ENCODE data around the gene RPS6KB2.

Gene RPS6KB2

GRCh38 chr11:67411785-67412152 lies 16.5 kb upstream of the RPS6KB2 start:
- no peaks in the 10 kb centered on the region for H3K36me3 ChIP-seq (ENCODE audit: control insufficient read depth, insufficient read depth, low read length)
- peaks cover 11% of the 10 kb centered on the region for H3K4me1 ChIP-seq (ENCODE audit: control insufficient read depth, insufficient read depth, low read length)
- no peak overlapping the region for H3K27ac ChIP-seq (ENCODE audit: insufficient read depth, low read depth, low read length, poor library complexity, severe bottlenecking)
- peaks cover 33% of the 10 kb centered on the region for H3K27me3 ChIP-seq (ENCODE audit: control insufficient read depth, insufficient read depth, low read length, poor library complexity, severe bottlenecking)
- 87 to 92% methylated on average over 7 of the region's 7 CpGs for WGBS, 2 experiments
- H3K4me3 ChIP-seq (ENCODE audit: insufficient read depth, low read depth, low read length), result no peak overlapping the region
- H3K9me3 ChIP-seq (ENCODE audit: control insufficient read depth, low read length), result no peaks in the 10 kb centered on the region

GRCh38 chr11:67412495-67413179 lies 15.7 kb upstream of the RPS6KB2 start:
- Histone ChIP-seq H3K36me3 (ENCODE audit: control insufficient read depth, insufficient read depth, low read length) (no peaks in the 10 kb centered on the region), H3K4me1 (ENCODE audit: control insufficient read depth, insufficient read depth, low read length) (peaks cover 11% of the 10 kb centered on the region), H3K27me3 (ENCODE audit: control insufficient read depth, insufficient read depth, low read length, poor library complexity, severe bottlenecking) (peaks cover 33% of the 10 kb centered on the region), H3K27ac (ENCODE audit: insufficient read depth, low read depth, low read length, poor library complexity, severe bottlenecking) (no peak overlapping the region), H3K4me3 (ENCODE audit: insufficient read depth, low read depth, low read length) (no peak overlapping the region), H3K9me3 (ENCODE audit: control insufficient read depth, low read length) (no peaks in the 10 kb centered on the region)
- 83% methylated on average over 9 of the region's 9 CpGs for WGBS, 2 experiments

- Histone ChIP-seq H3K9me3 (ENCODE audit: control insufficient read depth, low read length) (no peaks in the 10 kb centered on the region), H3K27ac (ENCODE audit: insufficient read depth, low read depth, low read length, poor library complexity, severe bottlenecking) (no peak overlapping the region), H3K27me3 (ENCODE audit: control insufficient read depth, insufficient read depth, low read length, poor library complexity, severe bottlenecking) (peaks cover 37% of the 10 kb centered on the region), H3K4me1 (ENCODE audit: control insufficient read depth, insufficient read depth, low read length) (peaks cover 11% of the 10 kb centered on the region), H3K36me3 (ENCODE audit: control insufficient read depth, insufficient read depth, low read length) (no peaks in the 10 kb centered on the region), H3K4me3 (ENCODE audit: insufficient read depth, low read depth, low read length) (no peak overlapping the region)
- 73 to 87% methylated on average over 1 of the region's 2 CpGs for whole genome bisulfite sequencing, 2 experiments
These were observed 14.9 kb upstream of the RPS6KB2 start for GRCh38 chr11:67413266-67413849.

GRCh38 chr11:67415501-67416304 lies 12.6 kb upstream of the RPS6KB2 start, which contains the start of gene CARNS1:
CARNS1 (plus strand) TSS chr11:67415678; CDS start chr11:67416200, 522 bp downstream.
- 5 to 6% methylated on average over 66 to 67 of the region's 67 CpGs for WGBS, 2 experiments
- H3K4me3 ChIP-seq (ENCODE audit: insufficient read depth, low read depth, low read length), result no peak within 1 kb of the TSS

GRCh38 chr11:67416416-67417335 lies 11.6 kb upstream of the RPS6KB2 start:
- no peaks in the 10 kb centered on the region for H3K36me3 ChIP-seq (ENCODE audit: control insufficient read depth, insufficient read depth, low read length)
- 74 to 81% methylated on average over 21 of the region's 21 CpGs for WGBS, 2 experiments
- peaks cover 56% of the 10 kb centered on the region for H3K27me3 ChIP-seq (ENCODE audit: control insufficient read depth, insufficient read depth, low read length, poor library complexity, severe bottlenecking)
- H3K27ac ChIP-seq (ENCODE audit: insufficient read depth, low read depth, low read length, poor library complexity, severe bottlenecking), result no peak overlapping the region
- H3K4me1 ChIP-seq (ENCODE audit: control insufficient read depth, insufficient read depth, low read length), result peaks cover 7% of the 10 kb centered on the region
- no peak overlapping the region for H3K4me3 ChIP-seq (ENCODE audit: insufficient read depth, low read depth, low read length)
- no peaks in the 10 kb centered on the region for H3K9me3 ChIP-seq (ENCODE audit: control insufficient read depth, low read length)

More at GRCh38 chr11:67415501-67416304, 12.6 kb upstream of the RPS6KB2 start, which contains the start of gene CARNS1:
- peaks cover 16% of the 10 kb centered on the region for H3K4me1 ChIP-seq (ENCODE audit: control insufficient read depth, insufficient read depth, low read length)
- peaks cover 56% of the 10 kb centered on the region for H3K27me3 ChIP-seq (ENCODE audit: control insufficient read depth, insufficient read depth, low read length, poor library complexity, severe bottlenecking)
- H3K9me3 ChIP-seq (ENCODE audit: control insufficient read depth, low read length), result no peaks in the 10 kb centered on the region
- H3K36me3 ChIP-seq (ENCODE audit: control insufficient read depth, insufficient read depth, low read length), result no peaks in the 10 kb centered on the region
- H3K27ac ChIP-seq (ENCODE audit: insufficient read depth, low read depth, low read length, poor library complexity, severe bottlenecking), result no peak within 1 kb of the TSS

- H3K27me3 ChIP-seq (ENCODE audit: control insufficient read depth, insufficient read depth, low read length, poor library complexity, severe bottlenecking), result peaks cover 52% of the 10 kb centered on the region
- H3K4me1 ChIP-seq (ENCODE audit: control insufficient read depth, insufficient read depth, low read length), result peaks cover 5% of the 10 kb centered on the region
- no peak overlapping the region for H3K4me3 ChIP-seq (ENCODE audit: insufficient read depth, low read depth, low read length)
- H3K36me3 ChIP-seq (ENCODE audit: control insufficient read depth, insufficient read depth, low read length), result no peaks in the 10 kb centered on the region
- 85 to 88% methylated on average over 12 of the region's 12 CpGs for WGBS, 2 experiments
- no peaks in the 10 kb centered on the region for H3K9me3 ChIP-seq (ENCODE audit: control insufficient read depth, low read length)
- no peak overlapping the region for H3K27ac ChIP-seq (ENCODE audit: insufficient read depth, low read depth, low read length, poor library complexity, severe bottlenecking)
These were observed 10.9 kb upstream of the RPS6KB2 start for GRCh38 chr11:67417425-67417824.

GRCh38 chr11:67418476-67419281 lies 9.6 kb upstream of the RPS6KB2 start:
- no peak overlapping the region for H3K27ac ChIP-seq (ENCODE audit: insufficient read depth, low read depth, low read length, poor library complexity, severe bottlenecking)

GRCh38 chr11:67419325-67420049 lies 8.8 kb upstream of the RPS6KB2 start:
- no peak overlapping the region for H3K27ac ChIP-seq (ENCODE audit: insufficient read depth, low read depth, low read length, poor library complexity, severe bottlenecking)
- WGBS, 2 experiments, result 94 to 96% methylated on average over 21 of the region's 21 CpGs
- peaks cover 5% of the 10 kb centered on the region for H3K4me1 ChIP-seq (ENCODE audit: control insufficient read depth, insufficient read depth, low read length)
- H3K9me3 ChIP-seq (ENCODE audit: control insufficient read depth, low read length), result no peaks in the 10 kb centered on the region
- peaks cover 44% of the 10 kb centered on the region for H3K27me3 ChIP-seq (ENCODE audit: control insufficient read depth, insufficient read depth, low read length, poor library complexity, severe bottlenecking)
- no peaks in the 10 kb centered on the region for H3K36me3 ChIP-seq (ENCODE audit: control insufficient read depth, insufficient read depth, low read length)
- no peak overlapping the region for H3K4me3 ChIP-seq (ENCODE audit: insufficient read depth, low read depth, low read length)

More at GRCh38 chr11:67418476-67419281, 9.6 kb upstream of the RPS6KB2 start:
- WGBS, 2 experiments, result 92% methylated on average over 26 of the region's 26 CpGs
- H3K4me1 ChIP-seq (ENCODE audit: control insufficient read depth, insufficient read depth, low read length), result peaks cover 5% of the 10 kb centered on the region
- no peak overlapping the region for H3K4me3 ChIP-seq (ENCODE audit: insufficient read depth, low read depth, low read length)
- no peaks in the 10 kb centered on the region for H3K9me3 ChIP-seq (ENCODE audit: control insufficient read depth, low read length)
- no peaks in the 10 kb centered on the region for H3K36me3 ChIP-seq (ENCODE audit: control insufficient read depth, insufficient read depth, low read length)
- peaks cover 50% of the 10 kb centered on the region for H3K27me3 ChIP-seq (ENCODE audit: control insufficient read depth, insufficient read depth, low read length, poor library complexity, severe bottlenecking)

All from ectodermal cell (in vitro differentiated cells).